A549 (cell line): ENCODE data around the gene HES6. TPM values are rescaled to one million over a fixed set of nuclear protein-coding genes. Genes with fewer than 3 reads are reported as not detected.
A peak's percentile ranks its signal among the peaks of the same experiment; 100 is the strongest.

Source experiments
- ATAC-seq, 2 experiments: fragments of 200-7000 bp in 1 of 2; fragments of >200 bp in 1 of 2; cut with Nextera tagmentation in 1 of 2; cut with Tn5 transposase in 1 of 2; 3 replicates each; pipeline versions ENCODE4 v1.8.0 to v1.9.1; 2018 to 2020; ENCODE audit warnings: mild to moderate bottlenecking in 1 of 2, moderate library complexity in 1 of 2
- CTCF ChIA-PET: fragments of 300-600 bp; sonication (Branson Sonifier 250); formaldehyde crosslinking; extraction: SDS; loops from one replicate; lab custom pipeline; 2021; ENCODE audit warnings: antibody characterized with exemption, inconsistent platforms; lab: Yijun Ruan, JAX
- POLR2A ChIA-PET: fragments of 350-600 bp; formaldehyde crosslinking; extraction: SDS; loops from one replicate; lab custom pipeline; 2021; ENCODE audit warnings: antibody characterized with exemption, inconsistent platforms; lab: Yijun Ruan, JAX
- DNase-seq, 2 experiments: peaks; one replicate each; pipeline versions ENCODE4 v3.0.0 to v3.0.0-alpha.2; 2011 to 2016; ENCODE audit warnings: low read depth in 1 of 2, low spot score in 1 of 2
- FAIRE-seq: peaks from 2 replicates; lab custom pipeline; 2011; peaks lifted over from hg19 to GRCh38; lab: Jason Lieb, UNC
- H3K27ac ChIP-seq, 2 experiments: fragments of >200 bp; sonication (Bioruptor Twin); formaldehyde crosslinking; 3 replicates each; pipeline ENCODE4 v1.5.1; 2016 to 2017
- H3K4me1 ChIP-seq: fragments of >200 bp; sonication (Bioruptor Twin); formaldehyde crosslinking; 3 replicates; pipeline ENCODE4 v1.6.1; 2016
- H3K4me2 ChIP-seq: fragments of >200 bp; sonication (Bioruptor Twin); formaldehyde crosslinking; 3 replicates; pipeline ENCODE4 v1.6.1; 2016
- H3K4me3 ChIP-seq: fragments of >200 bp; sonication (Bioruptor Twin); formaldehyde crosslinking; 3 replicates; pipeline ENCODE4 v1.5.1; 2016
- H3K9me3 ChIP-seq: fragments of >200 bp; sonication (Bioruptor Twin); formaldehyde crosslinking; 3 replicates; pipeline ENCODE4 v1.6.1; 2016
- CHD4 ChIP-seq: fragments of 200-600 bp; sonication (generic); IDR thresholded peaks from 2 replicates; pipeline ENCODE4 v1.6.1; 2016; ENCODE audit warnings: antibody characterized with exemption, mild to moderate bottlenecking, borderline replicate concordance
- EHF ChIP-seq: fragments of 250-450 bp; sonication (Bioruptor Pico); IDR thresholded peaks from 2 replicates; pipeline ENCODE4 v1.5.0; 2020; ENCODE audit warnings: mild to moderate bottlenecking
- FOSB ChIP-seq: fragments of 250-450 bp; sonication (Bioruptor Pico); IDR thresholded peaks from 2 replicates; pipeline ENCODE4 v1.5.0; 2020; ENCODE audit warnings: mild to moderate bottlenecking, moderate library complexity
- GATA3 ChIP-seq: IDR thresholded peaks from 2 replicates; pipeline ENCODE4 v1.6.1; 2012; ENCODE audit warnings: borderline replicate concordance
- HEYL ChIP-seq: fragments of 250-450 bp; sonication (Bioruptor Pico); IDR thresholded peaks from 2 replicates; pipeline ENCODE4 v1.8.0; 2021; ENCODE audit warnings: mild to moderate bottlenecking, moderate library complexity
- HMGXB4 ChIP-seq: fragments of 250-450 bp; sonication (Bioruptor Pico); IDR thresholded peaks from 2 replicates; pipeline ENCODE4 v1.5.0; 2021; ENCODE audit warnings: mild to moderate bottlenecking, moderate library complexity, borderline replicate concordance
- HOXB5 ChIP-seq: fragments of 250-450 bp; sonication (Bioruptor Pico); IDR thresholded peaks from 2 replicates; pipeline ENCODE4 v1.5.0; 2020; ENCODE audit warnings: mild to moderate bottlenecking, moderate library complexity
- MAZ ChIP-seq: fragments of 150-350 bp; IDR thresholded peaks from 2 replicates; pipeline ENCODE4 v1.6.1; 2014; ENCODE audit warnings: antibody characterized with exemption, low read depth, low read length, borderline replicate concordance
- NR3C1 ChIP-seq: fragments of >200 bp; sonication (Bioruptor Twin); formaldehyde crosslinking; IDR thresholded peaks from 3 replicates; pipeline ENCODE4 v1.6.1; 2017
- PHF8 ChIP-seq: fragments of 200-600 bp; sonication (generic); IDR thresholded peaks from 2 replicates; pipeline ENCODE4 v1.6.1; 2016; ENCODE audit warnings: low read depth, mild to moderate bottlenecking, antibody characterized with exemption, moderate library complexity, borderline replicate concordance
- POLR2A ChIP-seq: IDR thresholded peaks from 2 replicates; pipeline ENCODE4 v1.6.1; 2012; ENCODE audit warnings: mild to moderate bottlenecking, low read length
- POLR2AphosphoS2 ChIP-seq: conservative IDR thresholded peaks from 2 replicates; pipeline ENCODE4 v1.6.1; 2012; ENCODE audit warnings: low read length, improper control_type of control experiment, inconsistent platforms
- RAD21 ChIP-seq, 2 experiments: fragments of >200 bp in 1 of 2; sonication (Bioruptor Twin) in 1 of 2; formaldehyde crosslinking in 1 of 2; IDR thresholded peaks in 1 of 2; conservative IDR thresholded peaks in 1 of 2; 2 replicates in 1 of 2; 3 replicates in 1 of 2; pipeline ENCODE4 v1.6.1; 2012 to 2018; ENCODE audit warnings: inconsistent platforms in 1 of 2
- TFCP2L1 ChIP-seq: fragments of 250-450 bp; sonication (Bioruptor Pico); IDR thresholded peaks from 2 replicates; pipeline ENCODE4 v1.5.0; 2021; ENCODE audit warnings: mild to moderate bottlenecking
- TP53 ChIP-seq: fragments of 250-450 bp; sonication (Bioruptor Pico); IDR thresholded peaks from 2 replicates; pipeline ENCODE4 v1.5.0; 2021; ENCODE audit warnings: mild to moderate bottlenecking, moderate library complexity
- USF2 ChIP-seq: fragments of 450-650 bp; IDR thresholded peaks from 2 replicates; pipeline ENCODE4 v1.6.1; 2014; ENCODE audit warnings: antibody characterized with exemption
- ZC3H11A ChIP-seq: fragments of 450-650 bp; IDR thresholded peaks from 2 replicates; pipeline ENCODE4 v1.6.1; 2014; ENCODE audit warnings: antibody characterized with exemption, mild to moderate bottlenecking
- WGBS: methylation state at CpG from one replicate; pipeline ENCODE4 v1.1.6; 2017; ENCODE audit errors: missing lambda C conversion rate; 5-methylcytosine and 5-hydroxymethylcytosine counted together
- polyA plus RNA-seq, 4 experiments: library from polyadenylated mRNA; depleted of rRNA in 3 of 4; stranded (reverse); fragments of >200 nt; fragmentation: RNase III in 1 of 4; extraction: RNeasy Plus Mini Kit Qiagen cat#74134 plus additional on column Dnase treatment in 1 of 4; gene quantifications; 2 replicates in 3 of 4; 3 replicates in 1 of 4; pipeline ENCODE4 v1.2.3, GENCODE V29; 2011 to 2017
- TF ChIP-seq, protein P1 (sequence below): fragments of >200 bp; sonication (Bioruptor Twin); formaldehyde crosslinking; IDR thresholded peaks from 2 replicates; pipeline ENCODE4 v1.6.1; 2016
- TF ChIP-seq, protein P2 (sequence below): fragments of 200-600 bp; sonication (generic); IDR thresholded peaks from 2 replicates; pipeline ENCODE4 v1.6.1; 2016; ENCODE audit warnings: antibody characterized with exemption, mild to moderate bottlenecking, moderate library complexity
- TF ChIP-seq, protein P3 (sequence below): IDR thresholded peaks from 2 replicates; pipeline ENCODE4 v1.6.1; 2012; ENCODE audit warnings: low read depth, borderline replicate concordance
- TF ChIP-seq, protein P4 (sequence below): fragments of 250-450 bp; sonication (Bioruptor Pico); IDR thresholded peaks from 2 replicates; pipeline ENCODE4 v1.5.0; 2020; ENCODE audit warnings: low read depth, mild to moderate bottlenecking, moderate library complexity

Gene HES6
- polyA plus RNA-seq, 2 of the 4 experiments (the other 2 are of a cell fraction) = 5.4 to 7.5 TPM

GRCh38 chr2:238207006-238207405 lies 32.8 kb downstream of the HES6 start:
- ATAC-seq (no peak), FAIRE-seq (no peak), DNase-seq (no peak)
- no peak overlapping the region for H3K4me2 ChIP-seq
- 63% methylated on average over 7 of the region's 7 CpGs for whole genome bisulfite sequencing
- H3K27ac ChIP-seq = no peak overlapping the region
- ChIA-PET POLR2A (no interaction called here), CTCF (interaction anchor here (1.2 kb wide), 1 partner anchor 56 kb away, joined by 3 read pairs; no protein-coding TSS in a partner anchor)
- H3K4me3 ChIP-seq = no peak overlapping the region
- TF ChIP-seq, protein P1, sequence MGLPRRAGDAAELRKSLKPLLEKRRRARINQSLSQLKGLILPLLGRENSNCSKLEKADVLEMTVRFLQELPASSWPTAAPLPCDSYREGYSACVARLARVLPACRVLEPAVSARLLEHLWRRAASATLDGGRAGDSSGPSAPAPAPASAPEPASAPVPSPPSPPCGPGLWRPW = no peak
- no peak for TF ChIP-seq NR3C1
- TF ChIP-seq, protein P2, sequence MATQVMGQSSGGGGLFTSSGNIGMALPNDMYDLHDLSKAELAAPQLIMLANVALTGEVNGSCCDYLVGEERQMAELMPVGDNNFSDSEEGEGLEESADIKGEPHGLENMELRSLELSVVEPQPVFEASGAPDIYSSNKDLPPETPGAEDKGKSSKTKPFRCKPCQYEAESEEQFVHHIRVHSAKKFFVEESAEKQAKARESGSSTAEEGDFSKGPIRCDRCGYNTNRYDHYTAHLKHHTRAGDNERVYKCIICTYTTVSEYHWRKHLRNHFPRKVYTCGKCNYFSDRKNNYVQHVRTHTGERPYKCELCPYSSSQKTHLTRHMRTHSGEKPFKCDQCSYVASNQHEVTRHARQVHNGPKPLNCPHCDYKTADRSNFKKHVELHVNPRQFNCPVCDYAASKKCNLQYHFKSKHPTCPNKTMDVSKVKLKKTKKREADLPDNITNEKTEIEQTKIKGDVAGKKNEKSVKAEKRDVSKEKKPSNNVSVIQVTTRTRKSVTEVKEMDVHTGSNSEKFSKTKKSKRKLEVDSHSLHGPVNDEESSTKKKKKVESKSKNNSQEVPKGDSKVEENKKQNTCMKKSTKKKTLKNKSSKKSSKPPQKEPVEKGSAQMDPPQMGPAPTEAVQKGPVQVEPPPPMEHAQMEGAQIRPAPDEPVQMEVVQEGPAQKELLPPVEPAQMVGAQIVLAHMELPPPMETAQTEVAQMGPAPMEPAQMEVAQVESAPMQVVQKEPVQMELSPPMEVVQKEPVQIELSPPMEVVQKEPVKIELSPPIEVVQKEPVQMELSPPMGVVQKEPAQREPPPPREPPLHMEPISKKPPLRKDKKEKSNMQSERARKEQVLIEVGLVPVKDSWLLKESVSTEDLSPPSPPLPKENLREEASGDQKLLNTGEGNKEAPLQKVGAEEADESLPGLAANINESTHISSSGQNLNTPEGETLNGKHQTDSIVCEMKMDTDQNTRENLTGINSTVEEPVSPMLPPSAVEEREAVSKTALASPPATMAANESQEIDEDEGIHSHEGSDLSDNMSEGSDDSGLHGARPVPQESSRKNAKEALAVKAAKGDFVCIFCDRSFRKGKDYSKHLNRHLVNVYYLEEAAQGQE = no peak
- TF ChIP-seq FOSB (CRISPR knock-in tag) = no peak
- TF ChIP-seq EHF (CRISPR knock-in tag) = no peak
- peaks cover 7% of the 10 kb centered on the region for H3K4me1 ChIP-seq
- no peaks in the 10 kb centered on the region for H3K9me3 ChIP-seq

DNA sequence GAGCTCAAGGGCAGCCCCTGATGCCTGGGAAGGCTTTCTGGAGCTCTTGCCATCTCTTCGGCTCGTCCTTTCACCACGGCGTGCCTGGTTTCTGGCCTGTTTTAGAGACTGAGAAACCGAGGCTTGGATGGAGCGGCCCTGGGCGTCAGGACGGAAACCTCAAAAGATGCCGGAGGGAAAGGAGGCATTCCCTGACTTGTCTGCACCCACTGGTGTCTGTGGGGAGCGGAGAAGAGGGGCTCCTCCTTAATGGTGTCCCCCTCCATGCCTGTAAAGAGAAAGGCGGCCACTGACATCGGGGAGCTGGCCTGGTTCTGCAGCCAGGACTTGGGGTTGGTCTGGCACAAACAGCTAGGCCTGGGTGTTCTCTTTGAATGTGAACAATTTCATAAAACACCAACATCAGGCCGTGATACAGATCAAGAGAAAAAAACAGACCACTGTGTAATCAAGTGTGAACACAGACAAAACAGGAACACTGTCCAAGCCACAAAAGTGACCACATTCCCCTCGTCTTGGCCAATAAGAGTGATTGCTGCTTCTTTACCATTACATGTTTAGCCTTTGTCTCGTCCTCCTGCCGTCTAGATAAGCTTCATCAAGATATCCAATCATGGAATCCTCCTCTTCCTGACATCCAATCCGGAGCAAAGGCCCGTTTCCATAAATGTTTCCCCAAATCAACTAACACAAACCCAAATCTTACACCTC lies 35.7 kb downstream of the HES6 start:
- H3K27ac ChIP-seq = peak overlapping the region; percentile 98 to 99
- ChIA-PET CTCF (interaction anchor here (0.6 to 1.1 kb wide), 3 partner anchors 14 to 35 kb away, joined by 3 read pairs; no protein-coding TSS in a partner anchor), POLR2A (interaction anchor here (1.0 kb wide), 1 partner anchor 36 kb away, joined by 3 read pairs; no protein-coding TSS in a partner anchor)
- peak overlapping the region; percentile 99 for H3K4me3 ChIP-seq
- 58% methylated on average over 18 of the region's 18 CpGs for WGBS
- H3K4me2 ChIP-seq = peak overlapping the region; percentile 84
- FAIRE-seq (no peak), DNase-seq (no peak), ATAC-seq (peak; percentile 41 to 55)
- no peaks in the 10 kb centered on the region for H3K9me3 ChIP-seq
- H3K4me1 ChIP-seq = peaks cover 16% of the 10 kb centered on the region
- TF ChIP-seq ZC3H11A (no peak), POLR2AphosphoS2 (no peak), PHF8 (no peak), CHD4 (no peak), HOXB5 (peak; percentile 65; the same call in 1 of the 2 replicates), HEYL (CRISPR knock-in tag) (no peak), TP53 (CRISPR knock-in tag) (peak; percentile 46; the same call in 1 of the 2 replicates)
- TF ChIP-seq, protein P3, sequence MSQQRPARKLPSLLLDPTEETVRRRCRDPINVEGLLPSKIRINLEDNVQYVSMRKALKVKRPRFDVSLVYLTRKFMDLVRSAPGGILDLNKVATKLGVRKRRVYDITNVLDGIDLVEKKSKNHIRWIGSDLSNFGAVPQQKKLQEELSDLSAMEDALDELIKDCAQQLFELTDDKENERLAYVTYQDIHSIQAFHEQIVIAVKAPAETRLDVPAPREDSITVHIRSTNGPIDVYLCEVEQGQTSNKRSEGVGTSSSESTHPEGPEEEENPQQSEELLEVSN = no peak; the same call in 1 of the 2 replicates

DNA sequence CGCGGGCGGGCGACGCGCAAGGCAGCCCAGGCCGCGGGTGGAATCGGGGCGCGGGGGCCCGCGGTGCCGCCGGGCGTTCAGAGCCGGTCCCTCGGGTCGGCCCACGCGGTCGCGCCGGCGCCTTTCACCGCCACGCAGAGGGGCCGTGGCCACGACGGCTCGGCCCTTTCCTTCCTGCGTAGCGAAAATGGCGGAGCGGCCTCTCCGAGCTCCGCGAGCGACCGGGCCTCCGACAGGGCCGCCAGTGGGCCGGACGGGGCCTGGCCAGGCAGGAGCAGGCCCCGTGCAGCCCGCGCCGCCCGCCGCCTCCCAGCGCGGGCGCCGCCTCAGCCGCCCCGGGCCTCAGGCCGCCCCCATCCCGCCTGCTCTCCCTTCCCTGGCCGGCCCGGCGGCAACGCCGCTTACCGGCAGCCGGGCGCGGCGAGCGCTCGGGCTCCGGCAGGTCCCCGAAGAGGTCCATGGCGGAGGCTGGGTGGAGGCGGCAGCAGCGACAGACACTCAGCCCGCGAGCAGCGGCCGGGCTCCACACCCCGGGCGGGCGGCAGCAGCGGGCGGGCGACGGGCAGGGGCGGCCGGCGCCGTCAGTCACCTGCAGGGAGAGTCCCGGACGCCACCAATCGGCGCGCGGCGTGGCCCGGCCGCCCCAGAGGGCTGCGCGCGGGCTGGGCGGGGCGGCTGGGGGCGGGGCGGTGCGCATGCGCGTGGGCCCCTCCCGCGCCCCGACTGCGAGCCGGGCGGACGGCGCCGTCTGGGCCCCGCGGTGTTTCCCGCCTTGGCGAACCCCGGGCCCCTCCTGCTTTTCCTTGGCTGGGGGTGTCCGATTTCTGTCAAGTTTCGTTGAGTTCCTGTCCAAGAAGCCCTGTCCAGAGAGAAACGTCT lies 36.5 kb downstream of the HES6 start, which contains the start of gene ILKAP:
Gene ILKAP, minus strand, starts transcription at position 602 of the 879 bp plus-strand sequence. Its CDS starts 142 bp downstream, at position 460.
- Histone ChIP-seq H3K4me1 (peaks cover 16% of the 10 kb centered on the region), H3K4me2 (peak within 1 kb of the TSS; percentile 86), H3K4me3 (peak within 1 kb of the TSS; percentile 99), H3K9me3 (no peaks in the 10 kb centered on the region), H3K27ac (peak within 1 kb of the TSS; percentile 98 to 99)
- 0% methylated on average over 20 of the region's 126 CpGs for WGBS
- ChIA-PET CTCF (interaction anchor here (0.6 to 1.5 kb wide), 5 partner anchors 13 to 40 kb away, joined by 3 to 4 read pairs (median 3); no protein-coding TSS in a partner anchor), POLR2A (interaction anchor here (0.6 to 1.0 kb wide), 2 partner anchors 37 to 56 kb away, joined by 3 read pairs; no protein-coding TSS in a partner anchor)
- ATAC-seq = peak; percentile 98
- no peak for FAIRE-seq
- peak; percentile 81 to 95 for DNase-seq
- no peak for TF ChIP-seq TFCP2L1 (CRISPR knock-in tag)
- TF ChIP-seq PHF8 = peak; percentile 67; the same call in 1 of the 2 replicates
- no peak for TF ChIP-seq HMGXB4 (CRISPR knock-in tag)
- peak; percentile 12; the same call in 1 of the 2 replicates for TF ChIP-seq GATA3
- no peak for TF ChIP-seq USF2
- peak; percentile 70 for TF ChIP-seq POLR2A
- no peak for TF ChIP-seq RAD21 (conservative IDR thresholded peaks at IDR 0.05 in 1 of 2, IDR thresholded peaks at IDR 0.05 in 1 of 2)
- TF ChIP-seq MAZ = 0 out of 2 replicates have a peak, but pooled peaks have one; percentile 32
- TF ChIP-seq, protein P4, sequence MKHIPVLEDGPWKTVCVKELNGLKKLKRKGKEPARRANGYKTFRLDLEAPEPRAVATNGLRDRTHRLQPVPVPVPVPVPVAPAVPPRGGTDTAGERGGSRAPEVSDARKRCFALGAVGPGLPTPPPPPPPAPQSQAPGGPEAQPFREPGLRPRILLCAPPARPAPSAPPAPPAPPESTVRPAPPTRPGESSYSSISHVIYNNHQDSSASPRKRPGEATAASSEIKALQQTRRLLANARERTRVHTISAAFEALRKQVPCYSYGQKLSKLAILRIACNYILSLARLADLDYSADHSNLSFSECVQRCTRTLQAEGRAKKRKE (CRISPR knock-in tag) = peak; percentile 86
